GM18520 (cell line): ENCODE results near the gene P3R3URF.

Experiments used
- ATAC-seq: cut with Tn5 transposase; IDR thresholded peaks from one replicate; pipeline ENCODE4 v1.9.1; 2021; ENCODE audit not compliant: unreplicated experiment

P3R3URF gene

GRCh38 chr1:46194641-46195193 is 18.4 kb upstream of the P3R3URF start:
- no peak for ATAC-seq

GRCh38 chr1:46193984-46194570 is 17.8 kb upstream of the P3R3URF start:
- ATAC-seq = no peak

GRCh38 chr1:46193285-46193684 is 17.0 kb upstream of the P3R3URF start:
- no peak for ATAC-seq

GRCh38 chr1:46192171-46192570 is 15.9 kb upstream of the P3R3URF start:
- no peak for ATAC-seq

DNA sequence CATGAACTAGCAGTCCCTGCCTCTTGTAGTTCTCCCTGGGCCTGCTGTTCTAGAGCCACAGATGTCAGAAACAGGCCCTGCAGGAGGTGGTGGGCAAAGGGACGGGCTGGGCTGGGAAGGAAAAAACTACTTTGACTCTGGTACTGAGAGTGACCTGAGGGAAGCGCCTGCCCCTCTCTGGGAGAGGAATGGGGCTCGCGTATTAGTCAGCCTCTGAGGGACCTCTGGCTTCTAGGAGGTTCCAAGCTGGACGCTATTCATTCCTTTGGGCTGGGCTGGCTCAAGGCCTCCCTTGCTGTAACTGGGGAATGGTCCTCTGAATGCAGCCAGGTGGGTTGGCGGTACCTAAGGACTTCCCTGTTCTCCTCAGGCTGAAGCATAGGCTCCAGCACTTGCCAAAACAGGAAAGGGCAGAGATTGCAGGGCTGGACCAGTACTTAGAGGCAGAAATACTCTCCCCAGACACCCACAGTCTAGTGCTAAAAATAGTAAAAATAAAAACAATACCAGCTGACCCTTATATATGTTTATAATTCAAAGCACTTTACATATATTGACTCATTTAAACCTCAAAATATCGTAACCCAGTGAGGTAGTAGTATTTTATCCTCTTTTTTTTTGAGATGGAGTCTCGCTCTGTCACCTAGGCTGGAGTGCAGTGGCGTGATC is 14.9 kb upstream of the P3R3URF start:
- no peak for ATAC-seq

DNA sequence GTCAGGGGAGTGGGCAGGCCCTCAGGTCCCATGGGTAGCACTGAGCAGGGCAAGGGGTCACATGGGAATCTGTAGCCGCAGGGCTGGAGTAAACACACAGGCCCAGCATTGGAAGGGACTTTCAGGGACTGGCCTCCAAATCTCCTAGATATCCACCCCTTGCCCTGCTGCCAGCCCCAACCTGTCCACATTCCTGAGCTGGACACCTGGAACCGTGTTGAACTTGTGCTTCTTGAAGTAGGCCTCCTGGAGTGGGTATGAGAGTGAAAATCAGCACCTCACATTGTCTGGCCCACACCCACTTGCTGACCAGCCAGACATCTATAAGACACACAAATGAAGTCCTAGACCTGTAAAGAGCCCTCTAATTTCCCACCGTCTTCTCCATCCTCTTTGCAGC is 14.3 kb upstream of the P3R3URF start:
- no peak for ATAC-seq

DNA sequence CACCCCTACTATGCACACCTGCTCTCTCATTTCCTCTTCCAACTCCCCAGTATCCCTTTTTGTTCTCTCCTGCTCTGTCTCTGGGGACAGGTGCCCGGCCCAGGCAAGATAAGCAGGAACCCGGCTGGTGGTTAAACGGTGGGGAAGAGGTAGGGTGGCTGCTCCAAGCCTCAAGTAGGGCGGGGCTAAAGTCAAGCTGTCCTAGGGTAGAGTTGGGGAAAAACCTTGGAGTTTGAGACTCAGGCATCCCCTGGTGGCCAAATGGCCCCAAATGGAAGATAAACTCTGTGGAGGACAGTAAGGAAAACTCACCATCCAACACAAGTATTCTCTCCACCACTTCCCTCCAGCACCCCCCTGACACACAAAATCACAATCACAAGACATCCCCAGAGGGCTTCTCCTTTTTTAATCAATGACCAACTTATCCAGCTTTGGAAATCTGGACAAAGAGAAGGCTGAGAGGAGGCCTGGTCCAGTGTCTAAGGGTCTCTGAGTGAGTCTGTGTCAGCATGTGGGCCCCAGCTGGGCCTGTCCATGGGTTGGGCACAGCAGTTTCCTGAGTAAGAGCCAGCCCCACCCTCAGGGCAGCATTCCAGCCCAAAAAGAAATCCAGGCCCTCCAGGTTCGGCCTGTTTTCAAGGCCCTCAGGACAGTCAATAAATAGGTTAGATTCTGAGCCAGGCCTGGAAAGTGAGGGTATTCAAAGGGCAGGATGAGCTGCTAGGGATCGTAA is 12.2 kb upstream of the P3R3URF start:
- no peak for ATAC-seq

DNA sequence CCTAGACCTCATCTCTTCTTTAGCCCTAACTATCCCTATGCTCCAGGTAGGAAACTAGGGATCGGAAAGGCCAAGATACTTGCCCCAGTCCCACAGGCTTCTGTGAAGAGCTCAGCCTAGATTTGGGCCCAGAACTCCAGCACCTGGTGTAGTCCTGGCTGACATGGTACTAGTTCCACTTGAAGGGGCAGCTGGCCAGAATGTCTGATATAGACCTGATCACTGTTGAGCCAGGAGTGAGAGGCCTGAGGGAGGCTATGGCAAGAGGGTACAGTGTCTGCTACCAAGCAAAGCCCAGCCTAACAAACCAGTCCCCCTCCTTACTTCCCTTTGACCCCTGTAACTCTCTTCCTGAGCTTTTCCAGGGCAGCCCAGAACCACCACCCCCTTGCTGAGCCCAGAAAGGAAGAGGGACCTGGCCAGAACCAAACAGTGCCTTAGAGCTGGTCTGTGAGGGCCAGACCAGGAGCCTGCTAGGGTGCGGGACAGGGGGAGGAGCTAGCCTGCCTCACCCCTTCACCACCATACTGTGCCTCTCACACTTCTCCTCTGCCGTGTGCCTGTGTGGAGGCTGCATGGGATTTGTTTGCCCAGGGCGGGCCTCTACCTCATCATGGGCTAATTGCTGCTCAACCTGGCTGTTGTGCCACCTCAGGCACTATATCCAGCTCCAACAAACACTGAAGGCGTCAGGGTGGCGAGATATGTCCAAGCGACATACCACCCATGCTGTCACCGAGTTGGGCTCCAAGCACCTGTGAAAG is 11.0 kb upstream of the P3R3URF start:
- no peak for ATAC-seq

DNA sequence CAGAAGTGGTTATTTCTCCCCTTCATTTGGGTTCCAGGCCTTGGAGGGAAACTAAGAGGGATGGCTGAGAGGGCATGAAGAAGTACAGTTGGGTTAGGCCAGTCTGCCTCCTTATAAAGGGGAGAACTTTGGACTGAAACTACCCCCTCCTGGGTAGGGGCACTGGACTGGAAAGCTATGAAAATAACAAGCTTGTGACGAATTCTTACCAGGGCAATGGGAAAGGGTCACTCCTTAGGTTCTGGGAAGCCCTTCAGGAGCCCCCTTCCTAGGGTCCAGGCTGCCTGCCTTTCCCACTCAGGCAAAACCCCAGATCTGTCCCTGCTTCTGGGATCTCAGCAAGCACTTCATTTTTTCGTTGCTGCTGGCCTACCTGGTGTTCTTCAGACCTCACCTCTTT is 9.8 kb upstream of the P3R3URF start:
- ATAC-seq = no peak

- ATAC-seq = no peak
Observed at GRCh38 chr1:46184920-46185658, 8.8 kb upstream of the P3R3URF start.

DNA sequence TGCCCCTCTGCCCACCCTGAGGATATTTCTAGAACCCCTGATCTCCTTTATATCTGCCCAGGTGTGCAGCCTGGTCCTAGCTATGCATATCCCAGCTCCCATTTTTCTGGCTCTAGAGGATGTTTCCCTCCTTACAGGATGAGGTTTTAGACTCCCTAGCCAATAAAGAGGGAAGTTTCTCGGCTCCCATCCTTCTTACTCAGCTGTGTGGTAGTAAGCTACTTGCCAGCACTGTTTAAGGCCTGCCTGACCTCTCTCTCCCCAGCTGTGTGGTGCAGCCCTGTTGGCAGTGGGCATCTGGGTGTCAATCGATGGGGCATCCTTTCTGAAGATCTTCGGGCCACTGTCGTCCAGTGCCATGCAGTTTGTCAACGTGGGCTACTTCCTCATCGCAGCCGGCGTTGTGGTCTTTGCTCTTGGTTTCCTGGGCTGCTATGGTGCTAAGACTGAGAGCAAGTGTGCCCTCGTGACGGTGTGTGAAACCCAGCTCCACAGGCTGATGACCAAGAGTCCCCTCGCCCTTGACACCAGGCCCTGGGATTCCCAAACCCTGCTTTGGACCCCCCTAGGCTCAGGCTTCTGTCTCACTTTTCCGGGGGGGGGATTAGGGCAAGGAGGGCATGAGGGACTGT is 7.8 kb upstream of the P3R3URF start:
- ATAC-seq = no peak

- no peak for ATAC-seq
Observed at GRCh38 chr1:46183079-46183847, 7.0 kb upstream of the P3R3URF start.

DNA sequence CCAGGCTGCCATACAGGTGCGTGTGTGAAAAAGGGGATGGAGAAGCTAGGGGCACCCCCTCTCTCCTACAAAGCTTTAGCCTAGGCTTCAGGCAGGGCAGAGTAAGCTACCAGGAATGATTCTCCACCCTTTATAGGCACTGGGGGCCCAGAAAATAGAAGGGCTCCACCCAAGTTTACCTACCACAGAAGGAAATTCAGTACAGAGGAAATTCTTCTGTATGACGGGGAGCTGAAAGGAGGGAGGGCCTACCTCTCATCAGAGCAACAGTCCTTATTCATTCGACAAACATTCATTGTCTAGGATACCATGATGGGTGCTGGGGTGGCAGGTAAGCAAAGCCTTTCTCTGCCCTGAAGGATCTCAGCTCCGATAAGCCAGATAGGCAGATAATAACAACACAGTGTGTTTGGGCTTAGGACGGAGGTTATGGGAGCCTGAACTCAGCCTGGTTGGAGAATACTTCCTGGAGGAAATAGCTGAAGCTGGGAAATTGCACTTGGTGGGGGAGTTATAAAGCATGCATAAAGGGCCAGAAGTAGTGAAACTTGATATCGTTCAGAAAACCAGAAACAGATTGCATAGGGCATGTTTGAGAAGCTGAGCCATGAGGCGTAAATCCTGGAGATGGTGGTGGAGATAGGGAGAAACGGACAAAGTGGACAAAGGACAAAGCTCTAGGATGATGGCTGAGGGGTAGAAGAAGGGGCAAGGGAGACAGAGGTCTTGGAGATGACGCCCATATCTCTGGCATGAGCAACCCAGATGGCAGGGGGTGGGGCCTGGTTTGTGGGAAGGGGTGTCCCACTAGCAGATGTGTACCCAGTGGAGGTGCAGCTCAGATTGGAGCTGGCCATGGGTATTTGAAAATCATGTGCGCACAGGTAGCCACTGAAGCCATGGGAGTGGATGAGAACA is 5.3 kb upstream of the P3R3URF start:
- no peak for ATAC-seq

- no peak for ATAC-seq
Observed at GRCh38 chr1:46180082-46180616, 3.9 kb upstream of the P3R3URF start.

- ATAC-seq = no peak
Observed at GRCh38 chr1:46179138-46180081, 3.1 kb upstream of the P3R3URF start.

DNA sequence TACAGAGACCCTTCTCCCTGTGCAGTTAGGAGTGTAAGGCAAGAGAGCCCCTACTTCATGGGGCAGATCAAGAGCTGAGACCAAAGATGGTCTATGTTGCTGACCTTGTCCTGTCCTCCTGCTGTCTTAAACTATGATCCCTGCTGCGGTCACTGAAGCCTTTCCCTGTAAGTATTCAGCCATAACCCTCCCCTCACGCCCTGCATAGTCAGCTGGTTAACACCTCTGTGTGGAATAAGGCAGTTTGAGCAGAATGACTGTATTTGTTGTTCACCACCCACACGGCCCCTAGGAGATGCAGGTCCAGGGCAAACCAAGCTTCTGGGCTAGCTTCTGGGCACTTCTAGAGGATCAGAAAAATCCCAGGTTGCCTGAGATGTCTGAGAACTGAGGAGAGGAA is 1.0 kb downstream of the P3R3URF start:
- ATAC-seq = no peak
